GM12875 (cell line): Measurements from ENCODE around the gene CTSL.

Source experiments
- H3K4me3 ChIP-seq: one replicate; pipeline ENCODE4 v1.5.1; 2011; ENCODE audit warnings: low read depth, low read length, control low read depth
- CTCF ChIP-seq: IDR thresholded peaks from 2 replicates; pipeline ENCODE4 v1.5.1; 2011; ENCODE audit warnings: low read depth, mild to moderate bottlenecking, control low read depth, inconsistent platforms, low read length, moderate library complexity, borderline replicate concordance; ENCODE audit not compliant: insufficient read depth

Gene CTSL

GRCh38 chr9:87778996-87779395, 53.1 kb downstream of the CTSL start:
- no peak for TF ChIP-seq CTCF
- H3K4me3 ChIP-seq: no peak overlapping the region
